ENCODE results near the gene CYBB. TPM values are rescaled to one million over a fixed set of nuclear protein-coding genes. Genes with fewer than 3 reads are reported as not detected.
A peak's percentile ranks its signal among the peaks of the same experiment; 100 is the strongest.

The CYBB gene
- total and polyA plus RNA-seq, 4 donors = 16.2 to 110 (median 74.3) TPM

GRCh38 chrX:37847733-37848197 is 67.9 kb downstream of the CYBB start:
- H3K4me1 ChIP-seq (ENCODE audit: control insufficient read depth in 5 of 5, insufficient read depth in 5 of 5, low read length in 5 of 5) = peaks cover 0 to 5% (median 0%) of the 10 kb centered on the region in 5 donors
- H3K27ac ChIP-seq (ENCODE audit: low read depth in 1 of 2, low read length in 1 of 2) = peak overlapping the region; percentile 62 to 89
- H3K9ac ChIP-seq (ENCODE audit: insufficient read depth in 1 of 2, low read length in 2 of 2) = peak overlapping the region; percentile 41 to 88
- H3K27me3 ChIP-seq (ENCODE audit: control insufficient read depth in 3 of 3, insufficient read depth in 3 of 3, low read length in 2 of 3) = peaks cover 0 to 10% (median 0%) of the 10 kb centered on the region in 3 donors
- H3K4me3 ChIP-seq = peak overlapping the region; percentile 18
- no peaks in the 10 kb centered on the region for H3K36me3 ChIP-seq (ENCODE audit: control insufficient read depth in 4 of 4, insufficient read depth in 4 of 4, low read length in 4 of 4)
- 15 to 36% methylated on average over 5 of the region's 5 CpGs for WGBS, 2 donors
- H3K9me3 ChIP-seq (ENCODE audit: control insufficient read depth in 4 of 4, insufficient read depth in 3 of 4, low read length in 3 of 4) = no peaks in the 10 kb centered on the region
- TF ChIP-seq CTCF (IDR thresholded peaks at IDR 0.05; ENCODE audit: control extremely low read depth, extremely low read depth) = no peak
- no peak for ATAC-seq (ENCODE audit: insufficient read depth, low FRiP score)
- DNase-seq = no peak

GRCh38 chrX:37854148-37854547 is 74.3 kb downstream of the CYBB start:
- H3K27me3 ChIP-seq (ENCODE audit: control insufficient read depth in 3 of 3, insufficient read depth in 3 of 3, low read length in 2 of 3) = peaks cover 5 to 16% (median 12%) of the 10 kb centered on the region in 3 donors
- no peak overlapping the region for H3K27ac ChIP-seq (ENCODE audit: low read depth in 1 of 2, low read length in 1 of 2)
- H3K36me3 ChIP-seq (ENCODE audit: control insufficient read depth in 4 of 4, insufficient read depth in 4 of 4, low read length in 4 of 4) = no peaks in the 10 kb centered on the region
- ATAC-seq (ENCODE audit: insufficient read depth, low FRiP score) (no peak), DNase-seq (no peak)
- H3K4me3 ChIP-seq = no peak overlapping the region
- H3K9ac ChIP-seq (ENCODE audit: insufficient read depth in 1 of 2, low read length in 2 of 2) = no peak overlapping the region
- no peak for TF ChIP-seq CTCF (IDR thresholded peaks at IDR 0.05; ENCODE audit: control extremely low read depth, extremely low read depth)
- H3K4me1 ChIP-seq (ENCODE audit: control insufficient read depth in 5 of 5, insufficient read depth in 5 of 5, low read length in 5 of 5) = no peaks in the 10 kb centered on the region
- H3K9me3 ChIP-seq (ENCODE audit: control insufficient read depth in 4 of 4, insufficient read depth in 3 of 4, low read length in 3 of 4) = peaks cover 0 to 2% (median 0%) of the 10 kb centered on the region in 4 donors
- 58 to 86% methylated on average over 3 of the region's 3 CpGs for WGBS, 2 donors

- 32 to 45% methylated on average over 2 of the region's 2 CpGs for WGBS, 2 donors
- Histone ChIP-seq H3K9me3 (ENCODE audit: control insufficient read depth in 4 of 4, insufficient read depth in 3 of 4, low read length in 3 of 4) (peaks cover 0 to 2% (median 0%) of the 10 kb centered on the region in 4 donors), H3K9ac (ENCODE audit: insufficient read depth in 1 of 2, low read length in 2 of 2) (no peak overlapping the region), H3K27ac (ENCODE audit: low read depth in 1 of 2, low read length in 1 of 2) (no peak overlapping the region), H3K4me3 (no peak overlapping the region), H3K36me3 (ENCODE audit: control insufficient read depth in 4 of 4, insufficient read depth in 4 of 4, low read length in 4 of 4) (no peaks in the 10 kb centered on the region), H3K27me3 (ENCODE audit: control insufficient read depth in 3 of 3, insufficient read depth in 3 of 3, low read length in 2 of 3) (peaks cover 5 to 20% (median 16%) of the 10 kb centered on the region in 3 donors), H3K4me1 (ENCODE audit: control insufficient read depth in 5 of 5, insufficient read depth in 5 of 5, low read length in 5 of 5) (no peaks in the 10 kb centered on the region)
- DNase-seq (no peak), ATAC-seq (ENCODE audit: insufficient read depth, low FRiP score) (no peak)
- no peak for TF ChIP-seq CTCF (IDR thresholded peaks at IDR 0.05; ENCODE audit: control extremely low read depth, extremely low read depth)
These were observed 74.9 kb downstream of the CYBB start for GRCh38 chrX:37854748-37855147.

- no peaks in the 10 kb centered on the region for H3K4me1 ChIP-seq (ENCODE audit: control insufficient read depth in 5 of 5, insufficient read depth in 5 of 5, low read length in 5 of 5)
These were observed 80.9 kb downstream of the CYBB start for GRCh38 chrX:37860721-37861120.

More at GRCh38 chrX:37860721-37861120, 80.9 kb downstream of the CYBB start:
- H3K27ac ChIP-seq (ENCODE audit: low read depth in 1 of 2, low read length in 1 of 2) = no peak overlapping the region
- peaks cover 5 to 38% (median 18%) of the 10 kb centered on the region in 3 donors for H3K27me3 ChIP-seq (ENCODE audit: control insufficient read depth in 3 of 3, insufficient read depth in 3 of 3, low read length in 2 of 3)
- ATAC-seq (ENCODE audit: insufficient read depth, low FRiP score) (no peak), DNase-seq (no peak)
- no peak overlapping the region for H3K4me3 ChIP-seq
- 66 to 67% methylated on average over 6 of the region's 6 CpGs for WGBS, 2 donors
- TF ChIP-seq CTCF (IDR thresholded peaks at IDR 0.05; ENCODE audit: control extremely low read depth, extremely low read depth) = no peak
- H3K9ac ChIP-seq (ENCODE audit: insufficient read depth in 1 of 2, low read length in 2 of 2) = no peak overlapping the region
- H3K9me3 ChIP-seq (ENCODE audit: control insufficient read depth in 4 of 4, insufficient read depth in 3 of 4, low read length in 3 of 4) = peaks cover 0 to 2% (median 0%) of the 10 kb centered on the region in 4 donors
- no peaks in the 10 kb centered on the region for H3K36me3 ChIP-seq (ENCODE audit: control insufficient read depth in 4 of 4, insufficient read depth in 4 of 4, low read length in 4 of 4)

All from lung (tissue), 12 donors.